ENCODE results near the gene ZNF300. TPM values are rescaled to one million over a fixed set of nuclear protein-coding genes. Genes with fewer than 3 reads are reported as not detected.
A peak's percentile ranks its signal among the peaks of the same experiment; 100 is the strongest.

The ZNF300 gene
- total RNA-seq, 2 experiments from 2014 or later, result 1.1 to 1.2 TPM

DNA sequence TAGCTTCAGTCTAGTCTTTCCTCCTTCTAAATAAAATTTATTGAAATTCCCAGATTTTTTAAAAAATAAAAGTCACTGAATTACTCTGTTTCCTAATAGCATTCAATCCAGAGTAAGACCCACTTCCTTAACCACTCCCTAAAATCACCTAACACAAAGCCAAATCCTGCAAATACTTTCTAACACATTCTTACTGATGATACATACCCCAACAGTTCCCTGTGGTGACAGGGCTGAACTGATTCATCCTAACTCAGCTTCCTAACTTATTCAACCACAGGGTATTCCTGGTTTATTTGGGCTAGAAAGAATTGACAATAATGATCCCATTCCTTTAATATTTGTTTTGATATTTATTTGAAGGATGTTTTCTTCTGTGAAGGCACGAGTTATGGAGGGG is 40.7 kb upstream of the ZNF300 start:
- Mint-ChIP-seq H3K4me3 (no peak overlapping the region), H3K4me1 (ENCODE audit: low read depth) (no peaks in the 10 kb centered on the region), H3K27me3 (peaks cover 17% of the 10 kb centered on the region), H3K9me3 (peaks cover 41% of the 10 kb centered on the region), H3K27ac (no peak overlapping the region), H3K36me3 (ENCODE audit: low read depth) (peaks cover 11% of the 10 kb centered on the region)
- ChIA-PET POLR2A (no interaction called here), CTCF (interaction anchor here (0.8 kb wide), 1 partner anchor 98 kb away, joined by 3 read pairs; no protein-coding TSS in a partner anchor)
- DNase-seq (no peak), ATAC-seq (no peak)
- intact Hi-C loops (cut with micrococcal nuclease), result no loop called here
- TF ChIP-seq, protein P1, sequence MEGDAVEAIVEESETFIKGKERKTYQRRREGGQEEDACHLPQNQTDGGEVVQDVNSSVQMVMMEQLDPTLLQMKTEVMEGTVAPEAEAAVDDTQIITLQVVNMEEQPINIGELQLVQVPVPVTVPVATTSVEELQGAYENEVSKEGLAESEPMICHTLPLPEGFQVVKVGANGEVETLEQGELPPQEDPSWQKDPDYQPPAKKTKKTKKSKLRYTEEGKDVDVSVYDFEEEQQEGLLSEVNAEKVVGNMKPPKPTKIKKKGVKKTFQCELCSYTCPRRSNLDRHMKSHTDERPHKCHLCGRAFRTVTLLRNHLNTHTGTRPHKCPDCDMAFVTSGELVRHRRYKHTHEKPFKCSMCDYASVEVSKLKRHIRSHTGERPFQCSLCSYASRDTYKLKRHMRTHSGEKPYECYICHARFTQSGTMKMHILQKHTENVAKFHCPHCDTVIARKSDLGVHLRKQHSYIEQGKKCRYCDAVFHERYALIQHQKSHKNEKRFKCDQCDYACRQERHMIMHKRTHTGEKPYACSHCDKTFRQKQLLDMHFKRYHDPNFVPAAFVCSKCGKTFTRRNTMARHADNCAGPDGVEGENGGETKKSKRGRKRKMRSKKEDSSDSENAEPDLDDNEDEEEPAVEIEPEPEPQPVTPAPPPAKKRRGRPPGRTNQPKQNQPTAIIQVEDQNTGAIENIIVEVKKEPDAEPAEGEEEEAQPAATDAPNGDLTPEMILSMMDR (IDR thresholded peaks at IDR 0.05), result no peak

DNA sequence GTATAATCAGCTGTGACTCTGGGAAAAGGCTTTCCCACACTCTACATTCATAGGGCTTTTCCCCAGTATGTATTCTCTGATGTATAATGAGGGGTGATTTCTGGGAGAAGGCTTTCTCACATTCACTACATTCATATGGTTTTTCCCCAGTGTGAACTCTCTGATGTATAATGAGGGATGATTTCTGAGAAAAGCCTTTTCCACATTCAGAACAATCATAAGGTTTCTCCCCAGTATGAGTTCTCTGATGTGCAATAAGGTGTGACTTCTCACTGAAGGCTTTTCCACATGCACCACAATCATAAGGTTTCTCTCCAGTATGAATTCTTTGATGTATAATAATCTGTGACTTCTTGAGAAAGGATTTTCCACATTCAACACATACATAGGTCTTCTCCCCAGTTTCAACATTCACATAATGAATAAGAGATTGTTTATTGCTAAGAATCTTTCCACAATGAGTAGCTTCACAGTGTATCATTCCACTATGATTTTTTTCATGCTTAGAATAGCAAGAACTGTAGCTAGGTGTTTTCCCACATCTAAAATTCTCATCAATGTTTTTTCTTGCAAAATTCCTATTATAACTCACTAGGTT is 26.7 kb upstream of the ZNF300 start:
- peaks cover 67% of the 10 kb centered on the region for H3K9me3 Mint-ChIP-seq

DNA sequence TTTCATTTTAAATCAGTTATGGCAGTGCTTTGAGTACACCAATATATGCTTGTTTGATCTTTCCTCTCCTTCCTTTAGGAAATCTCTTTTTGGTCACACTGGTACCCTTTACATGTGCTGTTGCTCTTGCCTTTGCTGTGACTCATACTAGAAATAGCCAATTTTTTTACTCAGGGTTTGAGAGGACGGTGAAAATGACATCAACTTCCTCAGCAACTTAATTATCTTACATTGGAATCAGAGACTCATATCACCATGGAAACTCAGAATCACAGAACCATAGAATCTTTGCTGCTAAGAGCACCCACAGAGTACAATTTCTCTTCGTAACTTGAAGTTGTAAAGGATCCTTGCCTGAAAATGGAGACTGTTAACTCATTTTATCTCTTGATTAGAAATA is 13.8 kb upstream of the ZNF300 start:
- DNase-seq (no peak), ATAC-seq (no peak)
- TF ChIP-seq, protein P1 (IDR thresholded peaks at IDR 0.05), result no peak
- peaks cover 24% of the 10 kb centered on the region for H3K9me3 Mint-ChIP-seq
- no peak overlapping the region for H3K4me3 Mint-ChIP-seq
- peaks cover 3% of the 10 kb centered on the region for H3K4me1 Mint-ChIP-seq (ENCODE audit: low read depth)
- H3K36me3 Mint-ChIP-seq (ENCODE audit: low read depth), result peaks cover 4% of the 10 kb centered on the region
- CTCF ChIA-PET, result no interaction called here
- intact Hi-C loops (cut with micrococcal nuclease), result no loop called here
- peaks cover 6% of the 10 kb centered on the region for H3K27me3 Mint-ChIP-seq
- H3K27ac Mint-ChIP-seq, result no peak overlapping the region
- POLR2A ChIA-PET, result no interaction called here

More for the DNA sequence above, 26.7 kb upstream of the ZNF300 start:
- Mint-ChIP-seq H3K36me3 (ENCODE audit: low read depth) (peaks cover 12% of the 10 kb centered on the region), H3K27me3 (no peaks in the 10 kb centered on the region), H3K4me3 (no peak overlapping the region), H3K4me1 (ENCODE audit: low read depth) (no peaks in the 10 kb centered on the region), H3K27ac (no peak overlapping the region)
- DNase-seq, result no peak
- intact Hi-C loops (cut with micrococcal nuclease), result no loop called here
- TF ChIP-seq, protein P1 (IDR thresholded peaks at IDR 0.05), result no peak
- ATAC-seq, result no peak
- CTCF ChIA-PET, result no interaction called here
- POLR2A ChIA-PET, result no interaction called here

DNA sequence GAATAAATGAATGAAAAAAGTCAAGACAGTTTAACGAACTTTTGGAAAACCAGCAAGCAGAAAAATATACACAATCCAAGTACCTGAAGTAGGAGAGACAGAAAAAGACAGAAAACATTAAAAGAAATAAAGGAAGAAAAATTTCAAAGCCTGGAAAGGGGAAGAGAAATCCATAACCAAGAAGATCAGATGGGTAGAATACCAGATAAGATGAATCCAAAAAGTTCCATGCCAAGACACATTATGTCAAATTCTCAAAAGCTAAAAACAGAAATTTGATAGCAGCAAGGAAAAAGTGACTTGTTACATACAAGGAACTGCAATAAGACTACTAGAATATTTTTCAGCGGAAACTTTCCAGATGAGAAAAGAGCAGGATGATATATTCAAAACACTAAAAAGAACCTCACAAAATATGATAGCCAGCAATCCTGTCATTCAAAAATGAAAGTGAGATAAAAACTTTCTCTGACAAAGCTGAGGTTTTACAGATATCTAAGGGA is 7.6 kb upstream of the ZNF300 start:
- no peaks in the 10 kb centered on the region for H3K27me3 Mint-ChIP-seq
- POLR2A ChIA-PET, result no interaction called here
- H3K4me1 Mint-ChIP-seq (ENCODE audit: low read depth), result no peaks in the 10 kb centered on the region
- H3K27ac Mint-ChIP-seq, result no peak overlapping the region
- TF ChIP-seq, protein P1 (IDR thresholded peaks at IDR 0.05), result no peak
- no peaks in the 10 kb centered on the region for H3K36me3 Mint-ChIP-seq (ENCODE audit: low read depth)
- intact Hi-C loops (cut with micrococcal nuclease), result no loop called here
- H3K9me3 Mint-ChIP-seq, result peaks cover 32% of the 10 kb centered on the region
- DNase-seq (no peak), ATAC-seq (no peak)
- CTCF ChIA-PET, result no interaction called here
- no peak overlapping the region for H3K4me3 Mint-ChIP-seq

DNA sequence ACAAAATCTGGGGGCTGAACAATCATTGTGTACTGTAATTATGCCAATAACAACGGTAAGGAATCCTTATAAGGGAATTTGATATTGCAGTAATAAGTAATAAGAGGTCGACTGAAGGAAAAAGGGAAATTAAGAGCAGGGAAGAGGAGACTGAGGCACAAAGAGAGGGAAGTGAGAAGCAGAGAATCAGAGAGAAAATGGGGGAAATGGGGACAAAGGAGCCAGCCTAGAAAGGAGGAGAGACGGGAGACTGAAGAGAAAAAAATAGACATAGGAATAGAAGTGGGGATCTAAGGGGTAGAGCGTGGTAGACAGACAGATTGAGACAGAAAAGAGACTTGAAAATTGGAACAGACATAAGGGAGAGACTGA is 518 bp upstream of the ZNF300 start:
- Mint-ChIP-seq H3K36me3 (ENCODE audit: low read depth) (peaks cover 21% of the 10 kb centered on the region), H3K27ac (peak overlapping the region; percentile 83)
- TF ChIP-seq, protein P1 (IDR thresholded peaks at IDR 0.05), result no peak

More for the DNA sequence above, 518 bp upstream of the ZNF300 start:
- Mint-ChIP-seq H3K4me1 (ENCODE audit: low read depth) (peaks cover 4% of the 10 kb centered on the region), H3K9me3 (peaks cover 40% of the 10 kb centered on the region), H3K27me3 (peaks cover 18% of the 10 kb centered on the region), H3K4me3 (peak overlapping the region; percentile 75)
- intact Hi-C loops (cut with micrococcal nuclease), result no loop called here
- DNase-seq (no peak), ATAC-seq (no peak)
- CTCF ChIA-PET, result no interaction called here
- POLR2A ChIA-PET, result no interaction called here
